Upper lobe of right lung (tissue), 1 donor: ENCODE data around the gene NOS2. TPM values are rescaled to one million over a fixed set of nuclear protein-coding genes. Genes with fewer than 3 reads are reported as not detected.

ENCODE experiments used
- ATAC-seq: fragments of 200-7000 bp; cut with Tn5 transposase; one replicate; pipeline ENCODE4 v1.9.1; 2020; ENCODE audit warnings: mild to moderate bottlenecking, moderate library complexity
- DNase-seq: peaks from one replicate; pipeline ENCODE4 v3.0.0-alpha.2; 2020
- H3K27ac ChIP-seq: fragments of 200-600 bp; one replicate; pipeline ENCODE4 v1.8.0; 2022
- H3K27me3 ChIP-seq: fragments of 200-600 bp; one replicate; pipeline ENCODE4 v1.8.0; 2022; ENCODE audit warnings: mild to moderate bottlenecking
- H3K36me3 ChIP-seq: fragments of 200-600 bp; one replicate; pipeline ENCODE4 v1.8.0; 2022
- H3K4me1 ChIP-seq: fragments of 200-600 bp; one replicate; pipeline ENCODE4 v1.8.0; 2022
- H3K4me3 ChIP-seq: fragments of 200-600 bp; one replicate; pipeline ENCODE4 v1.8.0; 2022; ENCODE audit warnings: mild to moderate bottlenecking
- H3K9me3 ChIP-seq: fragments of 200-600 bp; one replicate; pipeline ENCODE4 v1.8.0; 2022
- intact Hi-C: fragments of 100-400 bp; cut with DNase I; formaldehyde crosslinking; loops from one replicate; pipeline ENCODE4 v1.11.0; 2022
- total RNA-seq: library from RNA; stranded (reverse); fragmentation: NEBNext Ultra II Directional; extraction: Animal tissue kit (Norgen Biotek cat#: 25700); gene quantifications from one replicate; pipeline ENCODE4 v1.2.1, GENCODE V29; 2021
- TF ChIP-seq, protein P1 (sequence below): fragments of 200-600 bp; IDR thresholded peaks from one replicate; pipeline ENCODE4 v1.8.0; 2022; ENCODE audit warnings: antibody characterized with exemption
- donor health status: DM: no; HTN: yes; CAD: no; lungs with severe emphysema.

NOS2 gene
- total RNA-seq, 1 donor from 2014 or later = 0.55 TPM

DNA sequence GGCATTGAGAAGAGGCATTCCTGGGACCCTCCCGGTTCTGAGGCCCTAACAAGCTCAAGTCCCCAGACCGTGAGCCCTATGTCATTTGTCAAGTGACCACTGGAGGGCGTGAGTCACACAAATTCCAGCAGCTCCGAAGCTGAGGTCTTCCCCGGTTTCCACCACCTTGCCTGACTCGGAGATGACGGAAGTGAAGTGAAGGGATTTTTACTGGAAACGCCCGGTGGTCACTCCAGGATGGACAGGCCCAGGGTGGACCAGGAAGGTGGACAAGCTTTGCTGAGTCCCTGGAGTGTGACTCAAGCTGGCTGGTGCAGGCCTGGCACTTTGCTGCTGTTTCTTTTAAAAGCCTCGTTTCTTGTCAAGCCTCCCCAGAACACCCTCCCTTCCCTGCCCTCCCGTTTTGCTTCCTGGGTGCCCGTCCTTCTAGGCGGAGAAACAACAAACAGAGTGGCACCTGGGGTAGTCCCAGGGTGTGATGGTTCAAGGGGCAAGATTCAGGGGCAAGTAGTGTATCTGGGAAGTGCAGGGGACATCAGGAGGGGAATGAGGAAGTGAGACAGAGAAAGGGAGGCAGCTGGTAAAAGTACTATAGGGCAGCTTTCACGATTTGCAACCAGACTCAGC lies 5.3 kb upstream of the NOS2 start:
- ATAC-seq = peak; percentile 97
- Histone ChIP-seq H3K27me3 (no peaks in the 10 kb centered on the region), H3K9me3 (no peaks in the 10 kb centered on the region), H3K36me3 (no peaks in the 10 kb centered on the region), H3K4me3 (peak overlapping the region; percentile 47), H3K27ac (peak overlapping the region; percentile 68), H3K4me1 (peaks cover 16% of the 10 kb centered on the region)
- TF ChIP-seq, protein P1, sequence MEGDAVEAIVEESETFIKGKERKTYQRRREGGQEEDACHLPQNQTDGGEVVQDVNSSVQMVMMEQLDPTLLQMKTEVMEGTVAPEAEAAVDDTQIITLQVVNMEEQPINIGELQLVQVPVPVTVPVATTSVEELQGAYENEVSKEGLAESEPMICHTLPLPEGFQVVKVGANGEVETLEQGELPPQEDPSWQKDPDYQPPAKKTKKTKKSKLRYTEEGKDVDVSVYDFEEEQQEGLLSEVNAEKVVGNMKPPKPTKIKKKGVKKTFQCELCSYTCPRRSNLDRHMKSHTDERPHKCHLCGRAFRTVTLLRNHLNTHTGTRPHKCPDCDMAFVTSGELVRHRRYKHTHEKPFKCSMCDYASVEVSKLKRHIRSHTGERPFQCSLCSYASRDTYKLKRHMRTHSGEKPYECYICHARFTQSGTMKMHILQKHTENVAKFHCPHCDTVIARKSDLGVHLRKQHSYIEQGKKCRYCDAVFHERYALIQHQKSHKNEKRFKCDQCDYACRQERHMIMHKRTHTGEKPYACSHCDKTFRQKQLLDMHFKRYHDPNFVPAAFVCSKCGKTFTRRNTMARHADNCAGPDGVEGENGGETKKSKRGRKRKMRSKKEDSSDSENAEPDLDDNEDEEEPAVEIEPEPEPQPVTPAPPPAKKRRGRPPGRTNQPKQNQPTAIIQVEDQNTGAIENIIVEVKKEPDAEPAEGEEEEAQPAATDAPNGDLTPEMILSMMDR = peak; percentile 85
- peak; percentile 82 for DNase-seq
- intact Hi-C loops = no loop called here

DNA sequence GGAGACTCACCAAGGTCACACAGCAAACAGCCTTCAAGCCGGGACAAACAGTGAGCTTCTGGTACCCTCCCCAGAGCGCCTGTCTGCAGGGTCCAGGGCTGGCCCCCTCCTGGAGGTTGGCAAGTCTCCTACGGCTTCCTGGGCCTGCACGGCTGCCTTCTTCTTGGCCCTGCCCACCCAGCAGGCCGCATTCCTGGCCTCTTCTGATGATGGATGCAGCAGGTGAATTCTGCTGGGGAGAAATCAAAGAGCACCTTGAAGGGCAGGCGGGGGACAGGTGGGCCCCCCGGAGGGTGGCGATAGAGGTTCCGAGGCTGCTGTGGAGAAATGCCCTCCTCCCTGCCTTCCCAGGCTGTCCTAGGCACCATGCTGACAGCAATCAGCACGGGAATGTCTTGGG lies 3.8 kb upstream of the NOS2 start:
- Histone ChIP-seq H3K4me3 (no peak overlapping the region), H3K27me3 (no peaks in the 10 kb centered on the region), H3K36me3 (no peaks in the 10 kb centered on the region), H3K9me3 (no peaks in the 10 kb centered on the region), H3K4me1 (peaks cover 16% of the 10 kb centered on the region), H3K27ac (no peak overlapping the region)
- intact Hi-C loops = no loop called here
- no peak for DNase-seq
- TF ChIP-seq, protein P1 = no peak
- no peak for ATAC-seq

DNA sequence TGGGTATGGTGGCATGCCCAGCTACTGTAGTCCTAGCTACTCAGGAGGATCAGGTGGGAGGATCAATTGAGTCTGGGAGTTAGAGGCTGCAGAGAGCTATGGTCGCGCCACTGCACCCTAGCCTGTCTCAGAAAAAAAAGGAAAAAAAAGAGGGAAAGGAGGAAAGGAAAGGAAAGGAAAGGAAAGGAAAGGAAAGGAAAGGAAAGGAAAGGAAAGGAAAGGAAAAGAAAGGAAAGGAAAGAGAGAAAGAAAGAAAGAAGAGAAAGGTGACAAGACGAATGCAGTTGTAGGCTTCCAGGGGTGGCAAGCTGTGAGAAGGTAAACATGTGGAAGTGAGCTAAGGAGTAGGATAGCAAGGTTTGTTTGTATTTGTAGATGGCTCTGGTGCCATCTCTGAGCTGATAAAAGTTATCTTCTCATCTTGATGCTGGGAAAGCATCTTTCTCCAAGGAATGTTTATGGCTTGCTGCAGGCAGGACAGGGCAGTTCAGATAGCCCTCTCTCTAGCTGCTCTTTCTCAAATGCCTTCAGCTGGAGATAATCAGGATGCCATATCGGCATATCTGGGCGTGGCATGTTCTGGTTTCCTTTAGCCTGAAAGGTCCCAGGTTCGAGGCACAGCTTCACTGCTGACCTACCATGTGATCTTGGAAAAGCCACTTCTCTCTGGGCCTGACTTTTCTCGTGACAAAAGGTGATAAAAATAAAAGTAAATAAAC lies 2.8 kb upstream of the NOS2 start:
- H3K9me3 ChIP-seq = no peaks in the 10 kb centered on the region
- no peak overlapping the region for H3K27ac ChIP-seq
- ATAC-seq = no peak
- H3K36me3 ChIP-seq = no peaks in the 10 kb centered on the region
- no peak overlapping the region for H3K4me3 ChIP-seq
- H3K27me3 ChIP-seq = no peaks in the 10 kb centered on the region
- intact Hi-C loops = no loop called here
- peaks cover 11% of the 10 kb centered on the region for H3K4me1 ChIP-seq
- no peak for DNase-seq
- TF ChIP-seq, protein P1 = no peak

DNA sequence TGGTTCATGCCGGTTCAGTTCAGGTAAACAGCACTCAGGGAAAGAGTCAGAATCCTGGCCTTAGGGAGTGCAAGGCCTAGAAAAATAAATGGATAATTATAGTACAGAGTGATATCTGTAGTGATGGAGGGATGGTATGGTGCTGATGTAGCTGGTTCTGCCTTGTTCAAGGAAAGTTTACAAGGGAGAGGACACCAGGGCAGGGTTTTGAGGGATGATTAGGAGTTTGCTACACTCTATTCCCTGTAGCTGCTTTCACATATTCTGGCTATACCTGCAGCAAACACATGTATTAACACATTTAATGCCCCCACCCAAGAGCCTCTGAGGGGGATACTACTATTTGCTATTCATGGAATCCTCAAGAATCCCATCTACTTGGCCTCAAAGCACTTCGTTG lies 1.7 kb upstream of the NOS2 start:
- intact Hi-C loops = no loop called here
- Histone ChIP-seq H3K27me3 (no peaks in the 10 kb centered on the region), H3K9me3 (no peaks in the 10 kb centered on the region), H3K4me1 (peaks cover 11% of the 10 kb centered on the region), H3K36me3 (no peaks in the 10 kb centered on the region), H3K27ac (no peak overlapping the region), H3K4me3 (no peak overlapping the region)
- ATAC-seq = no peak
- no peak for DNase-seq
- TF ChIP-seq, protein P1 = no peak

DNA sequence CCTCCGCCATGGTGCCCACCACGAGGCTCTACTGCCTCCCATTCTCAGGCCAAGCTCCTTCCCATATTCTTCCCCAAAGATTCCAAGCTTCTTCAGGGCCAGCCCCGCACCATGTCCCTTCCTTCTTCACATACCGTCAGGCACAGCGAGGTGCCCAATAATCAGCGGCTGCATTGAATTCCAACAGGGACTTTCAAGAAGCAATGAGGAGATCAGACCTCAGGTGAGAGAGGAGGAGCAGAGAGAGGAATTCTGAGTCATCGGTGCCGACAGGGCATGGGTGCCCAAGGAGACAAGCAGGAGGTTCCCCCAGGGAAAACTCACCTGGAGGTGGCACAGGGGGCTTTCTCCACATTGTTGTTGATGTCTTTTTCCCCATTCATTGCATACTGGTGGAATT lies 2.0 kb downstream of the NOS2 start:
- TF ChIP-seq, protein P1 = no peak
- no peaks in the 10 kb centered on the region for H3K36me3 ChIP-seq
- no peak for ATAC-seq

More for the DNA sequence above, 2.0 kb downstream of the NOS2 start:
- no peak for DNase-seq
- intact Hi-C loops = no loop called here
- Histone ChIP-seq H3K27me3 (peaks cover 8% of the 10 kb centered on the region), H3K4me3 (no peak overlapping the region), H3K27ac (no peak overlapping the region), H3K4me1 (peaks cover under 1% of the 10 kb centered on the region), H3K9me3 (no peaks in the 10 kb centered on the region)
